CD14-positive monocyte (primary cell): ENCODE measurements around the gene DRD1. TPM values are rescaled to one million over a fixed set of nuclear protein-coding genes. Genes with fewer than 3 reads are reported as not detected.
A peak's percentile ranks its signal among the peaks of the same experiment; 100 is the strongest.

Experiments
- DNase-seq, 3 donors: peaks; one replicate each; pipeline ENCODE4 v3.0.0-alpha.2; 2011 to 2022
- H2AFZ ChIP-seq: 2 replicates; pipeline ENCODE4 v1.6.0; 2012; ENCODE audit warnings: mild to moderate bottlenecking, low read depth, low read length, inconsistent platforms; ENCODE audit not compliant: insufficient read depth, poor library complexity, severe bottlenecking
- H3K27ac ChIP-seq, 2 donors: 1 replicate in 1 of 2; 2 replicates in 1 of 2; pipeline ENCODE4 v1.5.1; 2012 to 2013; ENCODE audit warnings: low read length in 2 of 2, control low read depth in 1 of 2, inconsistent platforms in 1 of 2, low read depth in 1 of 2, mild to moderate bottlenecking in 1 of 2
- H3K27me3 ChIP-seq, 2 donors: one replicate each; pipeline versions ENCODE4 v1.6.0 to v1.6.1; 2011 to 2013; ENCODE audit warnings: low read length in 2 of 2; ENCODE audit not compliant: control insufficient read depth in 2 of 2, insufficient read depth in 2 of 2
- H3K36me3 ChIP-seq, 2 donors: replicated peaks in 1 of 2; 1 replicate in 1 of 2; 2 replicates in 1 of 2; pipeline versions ENCODE4 v1.5.1 to v1.6.1; 2012 to 2013; ENCODE audit warnings: low read length in 2 of 2, control low read depth in 1 of 2, inconsistent platforms in 1 of 2, mild to moderate bottlenecking in 1 of 2; ENCODE audit not compliant: insufficient read depth in 2 of 2, control insufficient read depth in 1 of 2
- H3K4me1 ChIP-seq, 2 donors: 1 replicate in 1 of 2; 2 replicates in 1 of 2; pipeline versions ENCODE4 v1.5.1 to v1.6.1; 2012 to 2013; ENCODE audit warnings: low read length in 2 of 2, control low read depth in 1 of 2, inconsistent platforms in 1 of 2, mild to moderate bottlenecking in 1 of 2, moderate library complexity in 1 of 2; ENCODE audit not compliant: insufficient read depth in 2 of 2, control insufficient read depth in 1 of 2
- H3K4me2 ChIP-seq: replicated peaks from 2 replicates; pipeline ENCODE3; 2012; ENCODE audit warnings: low read length, moderate library complexity, mild to moderate bottlenecking; ENCODE audit not compliant: poor library complexity, severe bottlenecking; ENCODE audit errors: extremely low read depth
- H3K4me3 ChIP-seq, 3 experiments: fragments of 200-600 bp in 1 of 3; sonication (generic) in 1 of 3; replicated peaks in 1 of 3; 1 replicate in 2 of 3; 2 replicates in 1 of 3; pipeline ENCODE4 v1.5.1; 2011 to 2013; ENCODE audit warnings: low read length in 3 of 3, mild to moderate bottlenecking in 3 of 3, control low read depth in 2 of 3, low read depth in 2 of 3, inconsistent platforms in 1 of 3, moderate library complexity in 1 of 3
- H3K79me2 ChIP-seq: 2 replicates; pipeline ENCODE4 v1.6.0; 2012; ENCODE audit warnings: mild to moderate bottlenecking, control low read depth, inconsistent platforms, low read length, moderate library complexity; ENCODE audit not compliant: insufficient read depth
- H3K9ac ChIP-seq: 2 replicates; pipeline ENCODE4 v1.6.0; 2017; ENCODE audit warnings: low read length, mild to moderate bottlenecking; ENCODE audit not compliant: insufficient read depth, poor library complexity, severe bottlenecking
- H3K9me3 ChIP-seq, 2 donors: replicated peaks in 1 of 2; 1 replicate in 1 of 2; 2 replicates in 1 of 2; pipeline versions ENCODE4 v1.5.1 to v1.6.1; 2012 to 2013; ENCODE audit warnings: low read length in 2 of 2, control low read depth in 1 of 2; ENCODE audit not compliant: control insufficient read depth in 1 of 2, insufficient read depth in 1 of 2
- H4K20me1 ChIP-seq: 2 replicates; pipeline ENCODE4 v1.6.0; 2012; ENCODE audit warnings: mild to moderate bottlenecking, low read length, control low read depth, moderate library complexity; ENCODE audit not compliant: insufficient read depth
- H3K27ac Mint-ChIP-seq, 7 donors: one replicate each; pipeline ENCODE4 v1.8.0; 2020; ENCODE audit warnings: mild to moderate bottlenecking in 7 of 7, mixed read lengths in 7 of 7, moderate library complexity in 6 of 7, inconsistent platforms in 2 of 7
- H3K27me3 Mint-ChIP-seq, 3 donors: one replicate each; pipeline ENCODE4 v1.8.0; 2021 to 2022; ENCODE audit warnings: low read depth in 3 of 3, mild to moderate bottlenecking in 3 of 3, mixed read lengths in 3 of 3, moderate library complexity in 3 of 3, inconsistent platforms in 1 of 3
- H3K36me3 Mint-ChIP-seq, 2 donors: one replicate each; pipeline ENCODE4 v1.8.0; 2020; ENCODE audit warnings: mixed read lengths in 2 of 2, inconsistent platforms in 1 of 2, mild to moderate bottlenecking in 1 of 2
- H3K4me1 Mint-ChIP-seq: one replicate; pipeline ENCODE4 v1.8.0; 2020; ENCODE audit warnings: mild to moderate bottlenecking, mixed read lengths
- H3K4me3 Mint-ChIP-seq, 2 donors: one replicate each; pipeline ENCODE4 v1.8.0; 2020; ENCODE audit warnings: mild to moderate bottlenecking in 2 of 2, mixed read lengths in 2 of 2, moderate library complexity in 1 of 2
- H3K9me3 Mint-ChIP-seq, 7 donors: one replicate each; pipeline ENCODE4 v1.8.0; 2020 to 2022; ENCODE audit warnings: mixed read lengths in 7 of 7, mild to moderate bottlenecking in 6 of 7, moderate library complexity in 6 of 7, inconsistent platforms in 2 of 7
- WGBS: methylation state at CpG from one replicate; pipeline ENCODE4 v1.1.5; 2013; ENCODE audit warnings: missing lambda C conversion rate; ENCODE audit not compliant: insufficient coverage; 5-methylcytosine and 5-hydroxymethylcytosine counted together
- intact Hi-C, 2 donors: fragments of 100-400 bp; cut with micrococcal nuclease; formaldehyde crosslinking; loops; one replicate each; pipeline versions ENCODE4 v1.15.0 to v1.15.1; 2023
- polyA plus RNA-seq, 3 donors: library from polyadenylated mRNA; depleted of rRNA in 1 of 3; unstranded in 2 of 3; stranded (reverse) in 1 of 3; fragments of 300-500 nt in 2 of 3; fragments of >200 nt in 1 of 3; fragmentation: Illumina TruSeq in 2 of 3; gene quantifications; 1 replicate in 2 of 3; 2 replicates in 1 of 3; pipeline ENCODE4 v1.2.3, GENCODE V29; 2012 to 2021
- TF ChIP-seq, protein P1 (sequence below): fragments of 200-600 bp; IDR thresholded peaks from one replicate; pipeline ENCODE4 v1.8.0; 2022; ENCODE audit warnings: antibody characterized with exemption, mild to moderate bottlenecking

Gene DRD1
- polyA plus RNA-seq, 3 donors = not detected

DNA sequence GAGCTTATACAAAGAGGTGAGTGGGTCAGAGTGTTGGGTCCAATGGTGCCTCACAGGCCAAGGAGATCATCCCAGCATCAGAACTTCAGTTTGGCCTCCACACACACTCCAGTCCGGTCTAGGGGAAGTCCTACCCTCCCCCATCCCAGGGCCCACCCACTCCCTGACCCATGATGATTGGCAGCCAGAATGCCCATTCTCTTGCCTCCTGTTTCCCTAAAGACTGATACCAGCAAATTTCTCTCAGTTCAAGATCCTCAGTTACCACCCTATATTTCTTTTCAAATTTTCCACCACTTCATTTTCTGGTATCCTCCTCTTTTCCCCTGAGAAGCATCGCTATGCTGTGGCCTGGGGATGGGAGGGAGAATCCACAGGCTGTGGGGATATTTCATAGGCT, 21.9 kb downstream of the DRD1 start:
- peaks cover 0 to 5% (median 3%) of the 10 kb centered on the region in 3 donors for H3K27me3 Mint-ChIP-seq
- no peaks in the 10 kb centered on the region for H3K36me3 Mint-ChIP-seq
- Histone ChIP-seq H3K9ac (no peak overlapping the region), H3K79me2 (no peaks in the 10 kb centered on the region), H3K27ac (no peak overlapping the region), H3K4me2 (no peak overlapping the region), H3K9me3 (no peaks in the 10 kb centered on the region), H3K27me3 (no peaks in the 10 kb centered on the region), H3K36me3 (no peaks in the 10 kb centered on the region), H4K20me1 (no peaks in the 10 kb centered on the region), H3K4me1 (no peaks in the 10 kb centered on the region), H2AFZ (no peak overlapping the region), H3K4me3 (no peak overlapping the region)
- TF ChIP-seq, protein P1, sequence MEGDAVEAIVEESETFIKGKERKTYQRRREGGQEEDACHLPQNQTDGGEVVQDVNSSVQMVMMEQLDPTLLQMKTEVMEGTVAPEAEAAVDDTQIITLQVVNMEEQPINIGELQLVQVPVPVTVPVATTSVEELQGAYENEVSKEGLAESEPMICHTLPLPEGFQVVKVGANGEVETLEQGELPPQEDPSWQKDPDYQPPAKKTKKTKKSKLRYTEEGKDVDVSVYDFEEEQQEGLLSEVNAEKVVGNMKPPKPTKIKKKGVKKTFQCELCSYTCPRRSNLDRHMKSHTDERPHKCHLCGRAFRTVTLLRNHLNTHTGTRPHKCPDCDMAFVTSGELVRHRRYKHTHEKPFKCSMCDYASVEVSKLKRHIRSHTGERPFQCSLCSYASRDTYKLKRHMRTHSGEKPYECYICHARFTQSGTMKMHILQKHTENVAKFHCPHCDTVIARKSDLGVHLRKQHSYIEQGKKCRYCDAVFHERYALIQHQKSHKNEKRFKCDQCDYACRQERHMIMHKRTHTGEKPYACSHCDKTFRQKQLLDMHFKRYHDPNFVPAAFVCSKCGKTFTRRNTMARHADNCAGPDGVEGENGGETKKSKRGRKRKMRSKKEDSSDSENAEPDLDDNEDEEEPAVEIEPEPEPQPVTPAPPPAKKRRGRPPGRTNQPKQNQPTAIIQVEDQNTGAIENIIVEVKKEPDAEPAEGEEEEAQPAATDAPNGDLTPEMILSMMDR = no peak
- peaks cover 0 to 4% (median 1%) of the 10 kb centered on the region in 7 donors for H3K9me3 Mint-ChIP-seq
- WGBS = 70% methylated on average over 1 of the region's 2 CpGs
- no peak overlapping the region for H3K27ac Mint-ChIP-seq
- no peak for DNase-seq
- H3K4me1 Mint-ChIP-seq = no peaks in the 10 kb centered on the region
- no peak overlapping the region for H3K4me3 Mint-ChIP-seq
- intact Hi-C loops = no loop called here

DNA sequence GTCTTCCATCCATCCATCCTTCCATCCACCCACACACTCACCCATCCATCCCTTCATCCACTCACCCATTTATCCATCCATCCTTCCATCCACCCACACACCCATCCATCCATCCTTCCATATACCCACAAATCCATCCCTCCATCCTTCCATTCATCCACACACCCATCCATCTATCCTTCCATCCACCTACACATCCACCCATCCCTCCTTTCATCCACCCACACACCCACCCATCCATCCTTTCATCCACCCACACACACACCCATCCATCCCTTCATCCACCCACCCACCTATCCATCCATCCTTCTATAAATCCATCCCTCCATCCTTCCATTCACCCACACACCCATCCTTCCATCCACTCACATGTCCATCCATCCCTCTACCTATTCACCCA, 23.6 kb downstream of the DRD1 start:
- Histone ChIP-seq H3K79me2 (no peaks in the 10 kb centered on the region), H4K20me1 (no peaks in the 10 kb centered on the region), H3K27me3 (no peaks in the 10 kb centered on the region), H3K4me2 (no peak overlapping the region), H3K27ac (no peak overlapping the region), H3K36me3 (no peaks in the 10 kb centered on the region), H3K9ac (no peak overlapping the region), H3K4me1 (no peaks in the 10 kb centered on the region), H3K4me3 (no peak overlapping the region), H3K9me3 (peaks cover 0 to 3% of the 10 kb centered on the region in 2 donors), H2AFZ (no peak overlapping the region)
- TF ChIP-seq, protein P1 = no peak
- Mint-ChIP-seq H3K4me1 (no peaks in the 10 kb centered on the region), H3K9me3 (peaks cover 0 to 11% (median 4%) of the 10 kb centered on the region in 7 donors), H3K27me3 (peaks cover 0 to 5% (median 3%) of the 10 kb centered on the region in 3 donors), H3K4me3 (peak overlapping the region in 1 of 2 donors; percentile 3), H3K27ac (no peak overlapping the region), H3K36me3 (no peaks in the 10 kb centered on the region)
- no peak for DNase-seq
- intact Hi-C loops = no loop called here
